ENCODE results near the gene CASZ1.

The CASZ1 gene

DNA sequence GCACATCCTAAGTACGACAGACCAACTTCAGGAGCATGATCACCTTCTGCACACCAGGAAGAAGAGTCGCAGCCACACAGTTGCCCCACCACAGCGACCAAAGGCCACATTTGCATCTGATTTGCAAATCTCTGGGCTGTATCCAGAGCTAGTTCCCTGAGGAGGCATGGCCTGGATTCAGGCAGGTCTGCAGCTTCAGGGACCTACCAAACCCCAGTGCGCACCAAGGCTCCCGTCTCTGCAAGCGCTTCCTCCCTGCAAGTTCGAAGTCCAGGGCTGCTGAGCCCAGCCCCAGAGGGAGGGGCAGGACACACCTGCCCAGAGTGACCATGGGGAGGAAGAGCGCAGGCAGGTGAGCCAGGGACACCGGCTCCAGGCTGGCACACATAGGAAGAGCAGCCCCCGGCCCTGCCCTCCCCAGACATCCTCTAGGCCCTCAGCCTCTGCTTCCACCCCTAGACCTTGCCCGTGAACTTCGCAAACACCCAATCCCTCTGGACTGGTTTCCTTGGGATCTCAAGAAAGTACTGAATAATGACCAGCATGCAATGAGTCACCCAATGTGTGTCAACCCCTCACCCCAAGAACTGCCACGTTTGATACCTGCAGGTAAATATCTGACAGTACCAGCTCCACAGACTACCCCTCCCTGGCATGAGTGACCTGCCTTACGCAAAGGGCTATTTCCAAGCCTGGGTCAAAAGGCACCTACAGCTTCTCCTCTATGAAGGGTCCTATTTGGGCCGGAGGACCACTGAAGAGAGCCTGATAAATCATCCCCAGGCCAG, 36.8 kb downstream of the CASZ1 start:
- Mint-ChIP-seq H3K4me3 (no peak overlapping the region), H3K36me3 (ENCODE audit: insufficient read depth) (no peaks in the 10 kb centered on the region), H3K9me3 (no peaks in the 10 kb centered on the region), H3K4me1 (peaks cover 7% of the 10 kb centered on the region), H3K27ac (ENCODE audit: low read depth) (no peak overlapping the region), H3K27me3 (peaks cover 6% of the 10 kb centered on the region)
- DNase-seq (ENCODE audit: low spot score in 2 of 2) (no peak), ATAC-seq (replicated peaks; ENCODE audit: extremely low read depth, poor library complexity, severe bottlenecking) (no peak)

DNA sequence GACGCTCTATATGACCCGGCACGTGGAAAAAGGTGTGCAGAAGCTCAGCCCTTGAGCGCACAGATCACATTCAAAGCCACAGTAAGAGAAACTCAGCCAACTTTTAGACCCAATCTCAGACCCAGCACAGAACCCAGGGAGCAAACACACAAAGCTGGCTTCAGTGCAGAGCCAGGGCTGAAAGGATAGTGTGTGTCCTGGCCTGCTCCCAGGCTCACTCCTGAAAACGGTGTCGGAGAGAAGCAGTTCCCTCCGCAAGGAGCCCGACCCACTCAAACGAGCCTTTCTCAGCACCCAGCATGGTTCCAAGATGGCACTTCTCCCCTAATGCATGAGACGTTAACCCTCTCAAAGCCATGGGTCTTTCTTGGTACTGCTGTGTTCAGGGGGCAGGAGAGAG, 39.6 kb downstream of the CASZ1 start:
- Mint-ChIP-seq H3K36me3 (ENCODE audit: insufficient read depth) (no peaks in the 10 kb centered on the region), H3K4me1 (peaks cover 7% of the 10 kb centered on the region), H3K4me3 (no peak overlapping the region), H3K9me3 (no peaks in the 10 kb centered on the region), H3K27me3 (peaks cover 6% of the 10 kb centered on the region), H3K27ac (ENCODE audit: low read depth) (no peak overlapping the region)
- DNase-seq (ENCODE audit: low spot score in 2 of 2): no peak
- ATAC-seq (replicated peaks; ENCODE audit: extremely low read depth, poor library complexity, severe bottlenecking): no peak

DNA sequence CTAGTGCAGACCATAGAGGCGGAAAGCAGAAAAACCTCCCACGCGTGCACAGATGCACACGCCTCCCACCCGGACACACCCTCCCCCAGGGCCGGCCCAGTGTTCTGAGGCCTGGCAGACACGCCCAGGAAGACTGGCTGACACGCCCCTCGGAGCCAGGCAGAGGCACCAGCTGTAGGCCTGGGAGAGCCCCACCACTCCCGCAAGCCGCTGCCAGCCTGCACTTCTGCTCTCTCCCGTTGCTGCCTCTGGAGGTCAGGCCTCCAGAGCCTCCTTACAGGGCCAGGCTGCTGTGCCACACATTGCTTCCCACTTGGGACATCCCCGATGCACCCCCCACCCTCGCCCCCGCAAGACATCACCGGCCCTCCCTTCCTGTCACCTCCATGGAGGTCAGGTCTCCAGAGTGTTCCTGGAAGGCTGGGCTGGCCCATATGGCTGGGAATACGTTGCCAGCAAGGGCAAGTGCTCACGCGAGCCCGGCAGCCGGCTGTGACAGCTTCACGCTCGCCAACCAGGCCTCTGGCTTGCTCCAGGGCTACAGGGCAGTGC, 40.4 kb downstream of the CASZ1 start:
- Mint-ChIP-seq H3K4me1 (peaks cover 7% of the 10 kb centered on the region), H3K4me3 (no peak overlapping the region), H3K36me3 (ENCODE audit: insufficient read depth) (no peaks in the 10 kb centered on the region), H3K27me3 (peaks cover 6% of the 10 kb centered on the region), H3K9me3 (no peaks in the 10 kb centered on the region), H3K27ac (ENCODE audit: low read depth) (no peak overlapping the region)
- ATAC-seq (replicated peaks; ENCODE audit: extremely low read depth, poor library complexity, severe bottlenecking): peak; percentile 97
- DNase-seq (ENCODE audit: low spot score in 2 of 2): peak in 1 of 2 donors; percentile 47

DNA sequence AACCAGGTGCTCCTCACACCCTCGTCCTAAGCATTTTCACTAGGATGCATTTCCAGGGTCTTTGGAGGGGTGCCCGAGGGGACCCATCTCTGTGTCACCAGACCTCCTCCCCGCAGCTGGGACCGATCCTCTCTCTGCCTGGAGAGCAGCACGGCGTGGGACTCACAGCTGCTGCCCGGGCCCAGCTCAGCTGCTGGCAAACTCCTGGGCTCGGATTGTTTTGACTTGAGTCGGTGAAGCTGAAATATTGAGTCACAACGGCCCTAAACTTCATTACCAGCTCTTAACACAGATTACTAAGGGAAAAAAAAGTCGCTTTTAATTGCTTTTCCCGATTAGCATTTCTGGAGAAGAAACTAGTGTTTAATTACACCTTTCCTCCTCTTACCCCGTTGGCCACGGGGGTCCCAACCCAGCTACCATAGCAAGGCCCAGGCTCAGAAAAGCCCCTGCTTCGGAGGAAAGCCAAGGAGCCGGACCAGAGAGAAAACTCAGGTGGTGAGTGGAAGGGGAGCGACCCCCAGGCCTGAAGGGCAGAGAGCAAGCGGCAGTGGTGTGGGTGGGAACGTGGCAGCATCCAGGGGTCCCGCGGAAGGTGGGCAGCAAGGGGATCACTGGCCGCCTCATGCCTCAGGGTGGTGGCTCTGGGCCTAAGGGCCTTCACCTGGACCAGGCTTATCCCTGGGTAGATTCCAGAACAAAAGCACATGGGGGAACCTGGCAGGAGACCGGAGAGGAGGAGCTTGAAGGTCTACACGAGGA, 41.7 kb downstream of the CASZ1 start:
- ATAC-seq (replicated peaks; ENCODE audit: extremely low read depth, poor library complexity, severe bottlenecking) (no peak), DNase-seq (ENCODE audit: low spot score in 2 of 2) (no peak)
- H3K36me3 Mint-ChIP-seq (ENCODE audit: insufficient read depth): no peaks in the 10 kb centered on the region
- H3K27me3 Mint-ChIP-seq: peaks cover 6% of the 10 kb centered on the region
- no peak overlapping the region for H3K4me3 Mint-ChIP-seq
- H3K27ac Mint-ChIP-seq (ENCODE audit: low read depth): no peak overlapping the region
- H3K9me3 Mint-ChIP-seq: no peaks in the 10 kb centered on the region
- H3K4me1 Mint-ChIP-seq: peaks cover 7% of the 10 kb centered on the region

DNA sequence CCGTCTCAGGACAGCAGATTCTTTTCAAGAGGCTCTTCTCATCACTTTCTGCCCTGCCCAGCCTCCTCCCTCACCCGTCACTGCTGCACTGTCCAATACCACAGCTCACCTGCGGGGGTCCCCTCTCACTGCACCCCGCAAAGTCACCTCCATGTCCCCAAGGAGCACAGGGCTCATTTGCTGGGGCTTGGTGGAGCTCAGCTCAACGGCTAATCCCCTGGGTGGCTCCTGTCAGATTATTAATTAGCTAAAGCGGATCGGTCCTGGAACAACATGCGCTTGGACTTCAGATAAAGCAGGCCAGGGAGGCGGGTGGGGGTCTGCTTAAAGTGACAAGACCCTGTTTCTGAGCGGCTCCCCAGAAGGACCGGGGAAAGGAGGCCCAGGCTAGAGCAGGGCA, 43.1 kb downstream of the CASZ1 start:
- H3K9me3 Mint-ChIP-seq: no peaks in the 10 kb centered on the region
- H3K4me3 Mint-ChIP-seq: no peak overlapping the region
- H3K27me3 Mint-ChIP-seq: peaks cover 6% of the 10 kb centered on the region
- no peak overlapping the region for H3K27ac Mint-ChIP-seq (ENCODE audit: low read depth)
- no peaks in the 10 kb centered on the region for H3K36me3 Mint-ChIP-seq (ENCODE audit: insufficient read depth)
- DNase-seq (ENCODE audit: low spot score in 2 of 2) (no peak), ATAC-seq (replicated peaks; ENCODE audit: extremely low read depth, poor library complexity, severe bottlenecking) (no peak)
- peaks cover 7% of the 10 kb centered on the region for H3K4me1 Mint-ChIP-seq

GRCh38 chr1:10751561-10752085, 44.8 kb downstream of the CASZ1 start:
- Mint-ChIP-seq H3K4me1 (no peaks in the 10 kb centered on the region), H3K4me3 (no peak overlapping the region), H3K9me3 (no peaks in the 10 kb centered on the region), H3K27me3 (no peaks in the 10 kb centered on the region), H3K27ac (ENCODE audit: low read depth) (no peak overlapping the region), H3K36me3 (ENCODE audit: insufficient read depth) (no peaks in the 10 kb centered on the region)
- ATAC-seq (replicated peaks; ENCODE audit: extremely low read depth, poor library complexity, severe bottlenecking): no peak
- no peak for DNase-seq (ENCODE audit: low spot score in 2 of 2)

- no peaks in the 10 kb centered on the region for H3K27me3 Mint-ChIP-seq
- H3K27ac Mint-ChIP-seq (ENCODE audit: low read depth): no peak overlapping the region
- no peak for ATAC-seq (replicated peaks; ENCODE audit: extremely low read depth, poor library complexity, severe bottlenecking)
- H3K36me3 Mint-ChIP-seq (ENCODE audit: insufficient read depth): no peaks in the 10 kb centered on the region
- H3K9me3 Mint-ChIP-seq: no peaks in the 10 kb centered on the region
- H3K4me1 Mint-ChIP-seq: no peaks in the 10 kb centered on the region
- no peak for DNase-seq (ENCODE audit: low spot score in 2 of 2)
- no peak overlapping the region for H3K4me3 Mint-ChIP-seq
Observed at GRCh38 chr1:10751160-10751559, 45.3 kb downstream of the CASZ1 start.

DNA sequence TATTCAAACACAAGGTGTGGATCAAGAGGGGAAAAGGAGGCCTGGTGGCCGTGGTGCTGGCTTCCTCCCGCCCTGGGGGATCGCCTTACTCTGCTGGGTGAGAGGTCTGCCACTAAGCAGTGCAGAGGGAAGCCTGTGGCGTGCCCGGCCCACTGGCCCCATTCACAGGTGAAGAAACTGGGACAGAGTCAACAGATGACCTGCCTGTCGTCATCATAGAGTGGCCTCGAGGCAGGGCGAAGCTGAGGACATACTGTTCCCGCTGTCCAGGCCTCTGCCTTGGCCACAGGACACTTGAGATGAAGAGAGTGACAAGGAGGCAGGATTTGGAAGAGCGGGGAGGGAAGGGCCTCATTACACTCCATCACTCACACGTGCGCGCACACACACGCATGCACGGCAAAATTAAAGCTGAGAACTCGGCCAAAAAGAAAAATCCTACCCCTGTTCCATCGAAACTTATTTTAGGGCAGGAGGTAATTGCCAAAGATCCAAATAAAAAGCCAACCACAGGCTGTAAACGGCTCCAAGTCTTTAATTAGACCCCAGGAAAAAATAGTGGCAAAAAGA, 50.5 kb downstream of the CASZ1 start:
- H3K4me1 Mint-ChIP-seq: no peaks in the 10 kb centered on the region
- H3K36me3 Mint-ChIP-seq (ENCODE audit: insufficient read depth): no peaks in the 10 kb centered on the region
- H3K4me3 Mint-ChIP-seq: no peak overlapping the region
- H3K27ac Mint-ChIP-seq (ENCODE audit: low read depth): no peak overlapping the region
- ATAC-seq (replicated peaks; ENCODE audit: extremely low read depth, poor library complexity, severe bottlenecking) (no peak), DNase-seq (ENCODE audit: low spot score in 2 of 2) (no peak)
- H3K27me3 Mint-ChIP-seq: peaks cover 22% of the 10 kb centered on the region
- H3K9me3 Mint-ChIP-seq: no peaks in the 10 kb centered on the region

DNA sequence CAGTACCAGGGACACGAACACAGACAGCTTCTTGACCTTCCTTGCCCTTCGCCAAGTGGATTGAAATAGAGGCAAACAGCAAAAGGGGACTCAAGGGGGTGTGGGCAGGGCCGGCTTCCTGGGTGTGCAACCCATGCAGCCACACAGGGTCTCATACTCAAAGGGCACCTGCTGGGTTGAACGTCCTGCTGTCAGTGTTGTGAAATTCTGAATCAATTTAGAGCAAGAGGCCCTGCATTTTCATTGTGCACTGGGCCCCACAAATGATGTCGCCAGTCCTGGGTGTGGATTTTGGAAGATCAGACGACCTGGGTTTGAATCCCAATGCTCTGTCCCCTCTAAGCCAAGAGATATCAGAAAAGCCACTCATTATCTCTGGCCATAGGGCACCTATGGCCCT, 51.1 kb downstream of the CASZ1 start:
- Mint-ChIP-seq H3K27me3 (peaks cover 28% of the 10 kb centered on the region), H3K27ac (ENCODE audit: low read depth) (no peak overlapping the region)

DNA sequence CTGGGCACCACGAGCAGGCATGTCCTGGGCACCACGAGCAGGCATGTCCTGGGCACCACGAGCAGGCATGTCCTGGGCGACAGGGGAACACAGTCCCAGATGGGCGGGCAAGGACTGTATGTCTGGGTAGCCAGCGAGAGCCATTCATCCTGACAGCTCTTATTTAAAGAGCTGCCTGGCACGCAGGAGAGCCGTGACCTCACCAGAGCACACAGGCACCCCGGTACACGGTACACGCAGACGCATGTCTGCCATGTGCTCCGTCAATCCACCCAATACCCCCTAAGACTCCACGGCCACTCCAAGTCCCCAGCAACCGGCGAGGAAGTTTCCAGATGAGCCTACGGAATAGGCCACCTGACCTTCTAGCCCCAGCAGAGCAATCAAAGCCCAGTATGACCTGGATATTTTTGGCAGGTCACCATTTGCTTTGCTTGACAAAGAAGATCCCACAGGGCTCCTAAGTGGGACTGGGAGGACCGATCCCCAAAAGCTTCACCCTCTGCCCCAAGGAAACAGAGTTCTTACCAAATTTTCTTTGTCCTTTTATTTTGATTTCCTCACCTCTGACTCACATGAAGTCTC, 51.7 kb downstream of the CASZ1 start:
- H3K4me3 Mint-ChIP-seq: no peak overlapping the region
- no peak for DNase-seq (ENCODE audit: low spot score in 2 of 2)
- no peaks in the 10 kb centered on the region for H3K36me3 Mint-ChIP-seq (ENCODE audit: insufficient read depth)
- no peaks in the 10 kb centered on the region for H3K9me3 Mint-ChIP-seq
- H3K27ac Mint-ChIP-seq (ENCODE audit: low read depth): no peak overlapping the region
- H3K4me1 Mint-ChIP-seq: no peaks in the 10 kb centered on the region
- no peak for ATAC-seq (replicated peaks; ENCODE audit: extremely low read depth, poor library complexity, severe bottlenecking)
- peaks cover 35% of the 10 kb centered on the region for H3K27me3 Mint-ChIP-seq

More for the DNA sequence above, 51.1 kb downstream of the CASZ1 start:
- no peaks in the 10 kb centered on the region for H3K36me3 Mint-ChIP-seq (ENCODE audit: insufficient read depth)
- no peak for DNase-seq (ENCODE audit: low spot score in 2 of 2)
- no peaks in the 10 kb centered on the region for H3K4me1 Mint-ChIP-seq
- ATAC-seq (replicated peaks; ENCODE audit: extremely low read depth, poor library complexity, severe bottlenecking): no peak
- H3K9me3 Mint-ChIP-seq: no peaks in the 10 kb centered on the region
- no peak overlapping the region for H3K4me3 Mint-ChIP-seq

- Mint-ChIP-seq H3K9me3 (no peaks in the 10 kb centered on the region), H3K27ac (ENCODE audit: low read depth) (no peak overlapping the region), H3K4me1 (no peaks in the 10 kb centered on the region), H3K36me3 (ENCODE audit: insufficient read depth) (no peaks in the 10 kb centered on the region), H3K4me3 (no peak overlapping the region), H3K27me3 (peaks cover 37% of the 10 kb centered on the region)
- ATAC-seq (replicated peaks; ENCODE audit: extremely low read depth, poor library complexity, severe bottlenecking) (no peak), DNase-seq (ENCODE audit: low spot score in 2 of 2) (no peak)
Observed at GRCh38 chr1:10744029-10744428, 52.4 kb downstream of the CASZ1 start.

- DNase-seq (ENCODE audit: low spot score in 2 of 2) (no peak), ATAC-seq (replicated peaks; ENCODE audit: extremely low read depth, poor library complexity, severe bottlenecking) (no peak)
- Mint-ChIP-seq H3K27me3 (peaks cover 37% of the 10 kb centered on the region), H3K4me1 (no peaks in the 10 kb centered on the region), H3K36me3 (ENCODE audit: insufficient read depth) (no peaks in the 10 kb centered on the region), H3K4me3 (no peak overlapping the region), H3K9me3 (no peaks in the 10 kb centered on the region), H3K27ac (ENCODE audit: low read depth) (no peak overlapping the region)
Observed at GRCh38 chr1:10741696-10742095, 54.8 kb downstream of the CASZ1 start.
